PC-3 (cell line): ENCODE results near the gene SPTLC3. TPM values are rescaled to one million over a fixed set of nuclear protein-coding genes. Genes with fewer than 3 reads are reported as not detected.

Experiments used
- ATAC-seq: fragments of 200-7000 bp; cut with Tn5 transposase; 2 replicates; pipeline ENCODE4 v1.9.1; 2020; ENCODE audit warnings: mild to moderate bottlenecking, moderate library complexity
- BruUV-seq: library from RNA; stranded (reverse); fragments of 400-500 nt; replicated peaks from 2 replicates; lab custom pipeline; 2021; lab: Mats Ljungman, UMichigan
- CTCF ChIA-PET: fragments of 300-600 bp; sonication (Branson Sonifier 250); formaldehyde crosslinking; loops from one replicate; lab custom pipeline; 2022; ENCODE audit warnings: antibody characterized with exemption; lab: Charles Lee
- POLR2A ChIA-PET: fragments of 300-600 bp; sonication (Branson Sonifier 250); formaldehyde crosslinking; loops from one replicate; lab custom pipeline; 2022; ENCODE audit warnings: antibody characterized with exemption; ENCODE audit not compliant: unreplicated experiment; lab: Charles Lee
- DNase-seq: peaks from one replicate; pipeline ENCODE4 v3.0.0-alpha.2; 2015
- H2AFZ ChIP-seq: fragments of 300-600 bp; sonication (generic); 2 replicates; pipeline ENCODE4 v1.6.0; 2016; ENCODE audit warnings: antibody characterized with exemption, low read length
- H3F3A ChIP-seq: fragments of 300-600 bp; sonication (generic); one replicate; pipeline ENCODE4 v1.6.0; 2017; ENCODE audit warnings: antibody characterized with exemption, low read length, control low read depth, mild to moderate bottlenecking; ENCODE audit not compliant: unreplicated experiment
- H3K27ac ChIP-seq: fragments of 300-600 bp; sonication (generic); 2 replicates; pipeline ENCODE4 v1.5.1; 2016; ENCODE audit warnings: mild to moderate bottlenecking, low read length
- H3K27me3 ChIP-seq: fragments of 300-600 bp; sonication (generic); 2 replicates; pipeline ENCODE4 v1.6.1; 2016; ENCODE audit warnings: low read length, mixed read lengths
- H3K36me3 ChIP-seq: fragments of 300-600 bp; sonication (generic); 2 replicates; pipeline ENCODE4 v1.6.1; 2016; ENCODE audit warnings: low read depth, mixed run types, low read length, mixed read lengths
- H3K4me1 ChIP-seq: fragments of 300-600 bp; sonication (generic); 2 replicates; pipeline ENCODE4 v1.5.1; 2016; ENCODE audit warnings: low read length; ENCODE audit not compliant: insufficient read depth
- H3K4me2 ChIP-seq: fragments of 300-600 bp; sonication (generic); 2 replicates; pipeline ENCODE4 v1.6.0; 2016; ENCODE audit warnings: low read length
- H3K4me3 ChIP-seq: fragments of 300-600 bp; sonication (generic); 2 replicates; pipeline ENCODE4 v1.5.1; 2016; ENCODE audit warnings: mild to moderate bottlenecking, low read length, mixed read lengths
- H3K79me2 ChIP-seq: fragments of 300-600 bp; sonication (generic); 2 replicates; pipeline ENCODE4 v1.6.1; 2017; ENCODE audit warnings: low read length, mixed read lengths
- H3K9ac ChIP-seq: fragments of 300-600 bp; sonication (generic); 2 replicates; pipeline ENCODE4 v1.6.0; 2016; ENCODE audit warnings: mild to moderate bottlenecking, low read length
- H3K9me2 ChIP-seq: fragments of 300-600 bp; sonication (generic); replicated peaks from 2 replicates; pipeline ENCODE4 v1.6.1; 2016; ENCODE audit warnings: mixed run types, low read length, mixed read lengths
- H3K9me3 ChIP-seq: fragments of 300-600 bp; sonication (generic); 2 replicates; pipeline ENCODE4 v1.6.1; 2016; ENCODE audit warnings: low read length, mixed read lengths
- H4K20me1 ChIP-seq: fragments of 300-600 bp; sonication (generic); 2 replicates; pipeline ENCODE4 v1.6.1; 2016; ENCODE audit warnings: low read length, mixed read lengths
- CTCF ChIP-seq: fragments of 300-600 bp; sonication (generic); conservative IDR thresholded peaks from 2 replicates; pipeline ENCODE4 v1.5.1; 2017; ENCODE audit warnings: antibody characterized with exemption, low read depth, mild to moderate bottlenecking, low read length
- EZH2 ChIP-seq: fragments of 300-600 bp; sonication (generic); IDR thresholded peaks from one replicate; pipeline ENCODE4 v1.6.1; 2017; ENCODE audit warnings: antibody characterized with exemption, mild to moderate bottlenecking, low read length; ENCODE audit not compliant: unreplicated experiment
- EZH2phosphoT487 ChIP-seq: fragments of 300-600 bp; sonication (generic); IDR thresholded peaks from 2 replicates; pipeline ENCODE4 v1.6.1; 2018; ENCODE audit warnings: mild to moderate bottlenecking, antibody characterized with exemption, low read length, borderline replicate concordance
- intact Hi-C: fragments of 100-400 bp; cut with micrococcal nuclease; formaldehyde crosslinking; loops from 2 replicates; pipeline ENCODE4 v1.9.0; 2023
- total RNA-seq: library from RNA; depleted of rRNA; stranded (reverse); fragments of >200 nt; gene quantifications from 2 replicates; pipeline ENCODE4 v1.2.3, GENCODE V29; 2014

The SPTLC3 gene
- total RNA-seq, 1 experiment from 2014 or later: 16.3 TPM

- no peak for ATAC-seq
- Histone ChIP-seq H3K36me3 (no peaks in the 10 kb centered on the region), H2AFZ (no peak overlapping the region), H3K9ac (no peak overlapping the region), H3K9me3 (no peaks in the 10 kb centered on the region), H3K9me2 (no peaks in the 10 kb centered on the region), H3K4me1 (no peaks in the 10 kb centered on the region), H3K79me2 (no peaks in the 10 kb centered on the region), H3K27me3 (no peaks in the 10 kb centered on the region), H3K4me3 (no peak overlapping the region), H4K20me1 (no peaks in the 10 kb centered on the region), H3K27ac (no peak overlapping the region), H3F3A (no peaks in the 10 kb centered on the region), H3K4me2 (no peak overlapping the region)
- TF ChIP-seq EZH2: no peak
- no peak for DNase-seq
- ChIA-PET CTCF (no interaction called here), POLR2A (no interaction called here)
- intact Hi-C loops: no loop called here
- BruUV-seq: no TSS peak
Measured at GRCh38 chr20:13140201-13140600, 131.4 kb downstream of the SPTLC3 start.

- no peaks in the 10 kb centered on the region for H3K27me3 ChIP-seq
- ATAC-seq (no peak), DNase-seq (no peak)
- ChIA-PET CTCF (no interaction called here), POLR2A (no interaction called here)
- TF ChIP-seq EZH2phosphoT487 (no peak), CTCF (no peak), EZH2 (no peak)
- no peak overlapping the region for H3K27ac ChIP-seq
- no peaks in the 10 kb centered on the region for H4K20me1 ChIP-seq
- H3K4me1 ChIP-seq: no peaks in the 10 kb centered on the region
- no TSS peak for BruUV-seq
- no peaks in the 10 kb centered on the region for H3K36me3 ChIP-seq
- no peak overlapping the region for H3K9ac ChIP-seq
- intact Hi-C loops: no loop called here
- H2AFZ ChIP-seq: no peak overlapping the region
- H3F3A ChIP-seq: no peaks in the 10 kb centered on the region
- H3K79me2 ChIP-seq: no peaks in the 10 kb centered on the region
- H3K4me2 ChIP-seq: no peak overlapping the region
- no peak overlapping the region for H3K4me3 ChIP-seq
- H3K9me3 ChIP-seq: no peaks in the 10 kb centered on the region
- H3K9me2 ChIP-seq: no peaks in the 10 kb centered on the region
Measured at GRCh38 chr20:13140775-13141174, 132.0 kb downstream of the SPTLC3 start.

- Histone ChIP-seq H3K9me3 (no peaks in the 10 kb centered on the region), H3K79me2 (no peaks in the 10 kb centered on the region), H4K20me1 (no peaks in the 10 kb centered on the region), H3K27me3 (no peaks in the 10 kb centered on the region), H3K4me2 (no peak overlapping the region), H3K4me3 (no peak overlapping the region), H3K36me3 (no peaks in the 10 kb centered on the region), H3K9me2 (no peaks in the 10 kb centered on the region), H3F3A (no peaks in the 10 kb centered on the region), H3K4me1 (no peaks in the 10 kb centered on the region), H3K27ac (no peak overlapping the region), H3K9ac (no peak overlapping the region), H2AFZ (no peak overlapping the region)
- TF ChIP-seq CTCF (no peak), EZH2 (no peak), EZH2phosphoT487 (no peak)
- BruUV-seq: no TSS peak
- POLR2A ChIA-PET: no interaction called here
- DNase-seq: no peak
- intact Hi-C loops: no loop called here
- ATAC-seq: no peak
- CTCF ChIA-PET: no interaction called here
Measured at GRCh38 chr20:13141546-13141945, 132.8 kb downstream of the SPTLC3 start.
